GM19240 (cell line): ENCODE measurements around the gene PSTPIP2.
"Not testable (repeated sequence)": the region's sequence is repeated elsewhere in the genome, so short reads cannot be mapped to it uniquely, and the experiment has no call there.

Source experiments
- DNase-seq: peaks from one replicate; pipeline ENCODE4 v3.0.0; 2011; ENCODE audit warnings: low spot score; ENCODE audit not compliant: insufficient read length

Gene PSTPIP2

GRCh38 chr18:46037512-46038305, 34.4 kb downstream of the PSTPIP2 start:
- no peak for DNase-seq

- no peak for DNase-seq
These were observed 36.1 kb downstream of the PSTPIP2 start for GRCh38 chr18:46035696-46036680.

GRCh38 chr18:46034230-46034629, 37.8 kb downstream of the PSTPIP2 start:
- DNase-seq = no peak

- DNase-seq = no peak
These were observed 40.3 kb downstream of the PSTPIP2 start for GRCh38 chr18:46031741-46032140.

GRCh38 chr18:46028536-46028891, 43.5 kb downstream of the PSTPIP2 start:
- no peak for DNase-seq

GRCh38 chr18:46019936-46020335, 52.1 kb downstream of the PSTPIP2 start:
- DNase-seq = no peak

- no peak for DNase-seq
These were observed 58.4 kb downstream of the PSTPIP2 start for GRCh38 chr18:46013484-46014189.

GRCh38 chr18:46010676-46011075, 61.4 kb downstream of the PSTPIP2 start:
- no peak for DNase-seq

GRCh38 chr18:46010050-46010449, 62.0 kb downstream of the PSTPIP2 start:
- DNase-seq = no peak

- no peak for DNase-seq
These were observed 62.8 kb downstream of the PSTPIP2 start for GRCh38 chr18:46009125-46009840.

- DNase-seq = no peak
These were observed 63.5 kb downstream of the PSTPIP2 start for GRCh38 chr18:46008531-46008930.

- no peak for DNase-seq
These were observed 64.9 kb downstream of the PSTPIP2 start for GRCh38 chr18:46007165-46007564.

GRCh38 chr18:46002934-46003333, 69.1 kb downstream of the PSTPIP2 start:
- DNase-seq = no peak

GRCh38 chr18:46001892-46002291, 70.2 kb downstream of the PSTPIP2 start:
- DNase-seq = no peak

- no peak for DNase-seq
These were observed 71.0 kb downstream of the PSTPIP2 start for GRCh38 chr18:46001074-46001473.

GRCh38 chr18:45999536-45999935, 72.5 kb downstream of the PSTPIP2 start:
- DNase-seq = no peak

GRCh38 chr18:45998244-45998643, 73.8 kb downstream of the PSTPIP2 start:
- no peak for DNase-seq

- DNase-seq = no peak
These were observed 74.3 kb downstream of the PSTPIP2 start for GRCh38 chr18:45997700-45998151.

- no peak for DNase-seq
These were observed 76.6 kb downstream of the PSTPIP2 start for GRCh38 chr18:45995461-45995860.

- no peak for DNase-seq
These were observed 78.6 kb downstream of the PSTPIP2 start for GRCh38 chr18:45993438-45993837.

GRCh38 chr18:45992527-45992926, 79.5 kb downstream of the PSTPIP2 start:
- DNase-seq = not testable (repeated sequence)
